ENCODE results near the gene PRSS57. TPM values are rescaled to one million over a fixed set of nuclear protein-coding genes. Genes with fewer than 3 reads are reported as not detected.
"Not testable (repeated sequence)": the region's sequence is repeated elsewhere in the genome, so short reads cannot be mapped to it uniquely, and the experiment has no call there.

PRSS57 gene
- total RNA-seq, 2 donors from 2014 or later, result not detected

DNA sequence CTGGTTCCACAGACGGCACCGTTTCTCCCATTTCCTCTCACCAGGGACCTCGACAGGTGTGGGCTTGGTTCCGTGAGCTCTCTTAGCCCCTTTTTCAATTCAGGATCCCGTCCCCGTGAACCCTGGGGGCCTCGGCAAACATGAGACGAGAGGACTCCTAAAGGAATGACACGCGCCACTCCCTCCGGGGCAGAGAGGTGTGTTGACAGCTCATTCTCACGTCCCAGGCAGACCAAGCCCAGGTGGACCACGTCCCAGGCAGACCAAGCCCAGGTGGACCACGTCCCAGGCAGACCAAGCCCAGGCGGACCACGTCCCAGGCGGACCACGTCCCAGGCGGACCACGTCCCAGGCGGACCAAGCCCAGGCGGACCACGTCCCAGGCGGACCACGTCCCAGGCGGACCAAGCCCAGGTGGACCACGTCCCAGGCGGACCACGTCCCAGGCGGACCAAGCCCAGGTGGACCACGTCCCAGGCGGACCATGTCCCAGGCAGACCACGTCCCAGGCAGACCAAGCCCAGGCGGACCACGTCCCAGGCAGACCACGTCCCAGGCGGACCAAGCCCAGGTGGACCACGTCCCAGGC lies 28.2 kb downstream of the PRSS57 start:
- peaks cover 5 to 23% of the 10 kb centered on the region in 2 donors for H3K4me1 ChIP-seq (ENCODE audit: control insufficient read depth in 1 of 2, low read depth in 2 of 2)
- H3K4me3 ChIP-seq; H3K36me3 ChIP-seq; ATAC-seq (ENCODE audit: insufficient number of reproducible peaks, low FRiP score, low read depth); H3K27ac ChIP-seq; DNase-seq (ENCODE audit: low spot score); H3K9me3 ChIP-seq; H3K27me3 ChIP-seq (replicated peaks; ENCODE audit: insufficient read depth): not testable (repeated sequence)

DNA sequence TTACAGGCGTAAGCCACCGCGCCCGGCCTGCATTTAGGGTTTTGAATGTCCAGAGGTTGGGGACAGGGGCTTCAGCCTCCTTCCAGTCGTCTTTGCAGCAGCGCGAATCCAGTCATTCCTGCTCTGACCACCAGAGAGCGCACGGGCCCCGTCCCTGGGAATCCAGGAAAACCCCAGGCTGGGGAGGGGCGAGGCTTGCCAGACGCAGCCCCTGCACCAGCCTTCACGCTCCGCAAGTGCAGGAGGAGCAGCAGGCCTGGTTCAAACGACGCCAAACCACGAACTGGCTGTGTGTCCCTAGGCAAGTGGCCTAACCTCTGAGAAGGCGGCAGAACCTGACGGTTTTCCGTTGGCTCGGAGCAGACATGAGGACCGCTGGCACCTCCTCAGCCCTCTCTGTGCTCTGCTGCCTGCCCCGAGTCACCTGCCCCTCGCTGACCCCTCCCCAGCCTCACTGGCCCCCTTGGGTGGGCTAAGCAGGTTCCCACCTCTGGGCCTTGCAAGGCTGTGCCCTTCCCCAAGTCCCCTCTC lies 30.3 kb downstream of the PRSS57 start:
- H3K27me3 ChIP-seq (replicated peaks; ENCODE audit: insufficient read depth), result no peaks in the 10 kb centered on the region
- peak overlapping the region; percentile 62 for H3K4me3 ChIP-seq
- ATAC-seq (ENCODE audit: insufficient number of reproducible peaks, low FRiP score, low read depth), result no peak
- TF ChIP-seq, protein P1, sequence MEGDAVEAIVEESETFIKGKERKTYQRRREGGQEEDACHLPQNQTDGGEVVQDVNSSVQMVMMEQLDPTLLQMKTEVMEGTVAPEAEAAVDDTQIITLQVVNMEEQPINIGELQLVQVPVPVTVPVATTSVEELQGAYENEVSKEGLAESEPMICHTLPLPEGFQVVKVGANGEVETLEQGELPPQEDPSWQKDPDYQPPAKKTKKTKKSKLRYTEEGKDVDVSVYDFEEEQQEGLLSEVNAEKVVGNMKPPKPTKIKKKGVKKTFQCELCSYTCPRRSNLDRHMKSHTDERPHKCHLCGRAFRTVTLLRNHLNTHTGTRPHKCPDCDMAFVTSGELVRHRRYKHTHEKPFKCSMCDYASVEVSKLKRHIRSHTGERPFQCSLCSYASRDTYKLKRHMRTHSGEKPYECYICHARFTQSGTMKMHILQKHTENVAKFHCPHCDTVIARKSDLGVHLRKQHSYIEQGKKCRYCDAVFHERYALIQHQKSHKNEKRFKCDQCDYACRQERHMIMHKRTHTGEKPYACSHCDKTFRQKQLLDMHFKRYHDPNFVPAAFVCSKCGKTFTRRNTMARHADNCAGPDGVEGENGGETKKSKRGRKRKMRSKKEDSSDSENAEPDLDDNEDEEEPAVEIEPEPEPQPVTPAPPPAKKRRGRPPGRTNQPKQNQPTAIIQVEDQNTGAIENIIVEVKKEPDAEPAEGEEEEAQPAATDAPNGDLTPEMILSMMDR (IDR thresholded peaks at IDR 0.05), result peak; percentile 97
- no peaks in the 10 kb centered on the region for H3K9me3 ChIP-seq
- peaks cover 25 to 44% of the 10 kb centered on the region in 2 donors for H3K4me1 ChIP-seq (ENCODE audit: control insufficient read depth in 1 of 2, low read depth in 2 of 2)
- H3K36me3 ChIP-seq, result no peaks in the 10 kb centered on the region
- no peak overlapping the region for H3K27ac ChIP-seq
- DNase-seq (ENCODE audit: low spot score), result peak; percentile 41

DNA sequence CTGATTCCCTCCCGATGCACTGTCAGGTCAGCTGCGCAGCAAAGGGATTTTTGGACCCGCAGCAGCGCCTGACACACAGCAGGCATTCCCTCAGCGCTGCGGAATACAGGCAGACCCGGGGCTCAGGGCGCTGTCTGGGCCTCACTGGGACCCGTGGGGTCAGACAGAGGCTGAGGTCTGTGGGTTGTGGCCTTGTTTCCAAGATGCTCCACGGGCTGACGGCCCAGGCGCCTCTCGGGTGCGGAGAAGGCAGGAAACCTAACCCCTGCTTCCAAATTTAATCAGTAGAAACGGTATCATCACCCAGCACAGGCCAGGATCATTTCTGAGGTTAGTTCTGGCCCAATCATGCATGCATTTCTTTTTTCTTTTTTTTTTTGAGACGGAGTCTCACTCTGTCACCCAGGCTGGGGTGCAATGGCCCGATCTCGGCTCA lies 31.6 kb downstream of the PRSS57 start:
- no peaks in the 10 kb centered on the region for H3K27me3 ChIP-seq (replicated peaks; ENCODE audit: insufficient read depth)
- peak overlapping the region; percentile 100 for H3K4me3 ChIP-seq
- peaks cover 28 to 57% of the 10 kb centered on the region in 2 donors for H3K4me1 ChIP-seq (ENCODE audit: control insufficient read depth in 1 of 2, low read depth in 2 of 2)
- ATAC-seq (ENCODE audit: insufficient number of reproducible peaks, low FRiP score, low read depth), result no peak
- peak overlapping the region; percentile 86 to 91 for H3K27ac ChIP-seq
- TF ChIP-seq, protein P1 (IDR thresholded peaks at IDR 0.05), result no peak
- no peak for DNase-seq (ENCODE audit: low spot score)
- no peaks in the 10 kb centered on the region for H3K36me3 ChIP-seq
- H3K9me3 ChIP-seq, result no peaks in the 10 kb centered on the region

DNA sequence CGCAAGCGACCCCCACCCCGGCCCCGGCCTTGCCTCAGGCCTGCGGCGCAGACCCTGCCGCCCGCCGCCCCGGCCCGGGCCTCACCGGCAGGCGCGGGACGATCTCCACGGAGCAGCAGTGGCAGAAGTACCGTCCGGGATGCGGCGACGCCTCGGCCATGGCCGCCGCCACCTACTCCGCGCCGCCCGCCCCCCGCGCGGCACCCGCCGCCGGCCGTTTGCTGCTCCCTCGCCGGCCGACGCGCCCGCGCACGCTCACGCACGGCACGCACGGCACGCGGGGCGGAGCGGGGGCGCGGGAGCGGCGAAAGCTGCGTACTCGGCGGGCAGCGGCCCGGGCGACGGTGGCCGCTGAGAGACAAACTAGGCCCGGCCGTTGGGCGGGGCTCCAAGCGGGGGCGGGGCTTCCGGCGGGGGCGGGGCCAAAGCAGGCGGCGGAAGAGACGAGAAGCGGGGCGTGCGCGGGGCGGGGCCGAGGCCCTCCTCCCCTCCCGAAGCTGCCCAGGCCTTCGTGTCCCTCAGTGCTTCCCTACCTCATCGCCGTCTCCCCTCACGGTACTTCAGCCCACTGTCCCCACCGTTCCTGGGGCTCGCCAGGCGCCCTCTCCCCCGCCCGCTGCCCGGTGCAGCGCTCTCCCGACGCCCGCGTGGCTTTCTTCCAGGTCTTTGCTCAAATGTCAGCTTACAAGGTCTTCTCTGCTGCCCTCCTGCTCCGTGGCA lies 32.1 kb downstream of the PRSS57 start, which contains the start of gene RNF126:
Gene RNF126 (minus strand): TSS at position 253 of the 720 bp plus-strand sequence. CDS start 93 bp downstream, at position 160.
- Histone ChIP-seq H3K9me3 (no peaks in the 10 kb centered on the region), H3K27ac (peak within 1 kb of the TSS; percentile 86 to 91), H3K4me1 (ENCODE audit: control insufficient read depth in 1 of 2, low read depth in 2 of 2) (peaks cover 28 to 63% of the 10 kb centered on the region in 2 donors), H3K27me3 (replicated peaks; ENCODE audit: insufficient read depth) (no peaks in the 10 kb centered on the region), H3K36me3 (no peaks in the 10 kb centered on the region), H3K4me3 (peak within 1 kb of the TSS; percentile 100)
- TF ChIP-seq, protein P1 (IDR thresholded peaks at IDR 0.05), result no peak
- DNase-seq (ENCODE audit: low spot score) (peak; percentile 69), ATAC-seq (ENCODE audit: insufficient number of reproducible peaks, low FRiP score, low read depth) (peak; percentile 81)

DNA sequence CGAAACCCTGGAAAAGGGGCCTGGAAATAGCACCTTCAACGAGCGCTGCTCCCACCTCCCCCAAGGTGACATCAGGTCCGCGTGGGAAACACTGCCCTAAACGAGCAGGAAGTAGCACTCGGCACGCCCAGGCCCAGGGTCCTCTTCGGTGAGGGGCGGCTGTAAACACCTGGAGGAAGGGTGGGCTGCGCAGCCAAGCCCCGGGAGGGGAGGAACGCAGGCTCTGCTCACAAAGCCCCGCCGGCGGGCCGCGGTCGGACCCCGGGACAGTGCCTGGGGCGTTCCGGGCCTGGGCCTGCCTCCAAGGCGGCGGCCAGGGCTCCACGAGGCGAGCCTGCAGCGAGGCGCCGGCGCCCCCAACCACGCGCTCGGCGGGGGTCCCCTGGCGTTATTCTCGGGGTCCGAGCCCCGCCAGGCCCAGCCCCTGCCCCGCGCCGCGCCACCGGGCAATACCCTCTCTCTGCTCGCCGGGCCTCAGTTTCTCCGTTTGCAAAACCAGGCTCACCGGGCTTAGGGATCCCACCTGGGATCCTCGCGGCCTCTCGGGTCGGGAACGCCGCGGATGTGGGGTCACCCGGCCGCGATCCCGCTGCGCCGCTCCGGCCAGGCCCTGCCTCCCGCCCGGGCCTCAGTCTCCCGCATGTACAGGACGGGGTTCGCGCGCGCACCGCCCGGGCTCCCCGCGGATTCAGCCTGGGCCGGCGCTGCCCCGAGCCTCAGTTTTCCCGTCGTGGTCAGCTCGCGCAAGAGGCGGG lies 32.9 kb downstream of the PRSS57 start:
- TF ChIP-seq, protein P1 (IDR thresholded peaks at IDR 0.05), result no peak
- peak overlapping the region; percentile 100 for H3K4me3 ChIP-seq

More for the DNA sequence above, 32.9 kb downstream of the PRSS57 start:
- peaks cover 28 to 70% of the 10 kb centered on the region in 2 donors for H3K4me1 ChIP-seq (ENCODE audit: control insufficient read depth in 1 of 2, low read depth in 2 of 2)
- no peaks in the 10 kb centered on the region for H3K9me3 ChIP-seq
- DNase-seq (ENCODE audit: low spot score) (no peak), ATAC-seq (ENCODE audit: insufficient number of reproducible peaks, low FRiP score, low read depth) (no peak)
- peak overlapping the region; percentile 47 to 69 for H3K27ac ChIP-seq
- H3K27me3 ChIP-seq (replicated peaks; ENCODE audit: insufficient read depth), result no peaks in the 10 kb centered on the region
- no peaks in the 10 kb centered on the region for H3K36me3 ChIP-seq

All from thoracic aorta (tissue), 2 donors.